K562 (cell line): ENCODE results near the gene GUCY2D. TPM values are rescaled to one million over a fixed set of nuclear protein-coding genes. Genes with fewer than 3 reads are reported as not detected.

Source experiments
- ARHGAP35 ChIP-seq: fragments of 450-650 bp; IDR thresholded peaks from 2 replicates; pipeline ENCODE4 v1.6.1; 2018; ENCODE audit not compliant: partially characterized antibody
- CBX5 ChIP-seq: IDR thresholded peaks from 2 replicates; pipeline ENCODE4 v1.6.1; 2014; ENCODE audit warnings: low read depth, borderline replicate concordance
- DEAF1 ChIP-seq: fragments of 450-650 bp; formaldehyde crosslinking; IDR thresholded peaks from 2 replicates; pipeline ENCODE4 v1.4.0; 2020; ENCODE audit warnings: mild to moderate bottlenecking, moderate library complexity
- DNMT1 ChIP-seq: fragments of 450-650 bp; IDR thresholded peaks from 2 replicates; pipeline ENCODE4 v1.6.1; 2016; ENCODE audit warnings: antibody characterized with exemption, mild to moderate bottlenecking
- ELK3 ChIP-seq: fragments of 450-650 bp; formaldehyde crosslinking; IDR thresholded peaks from 2 replicates; pipeline ENCODE4 v1.4.0; 2020; ENCODE audit warnings: mild to moderate bottlenecking
- HDAC3 ChIP-seq: fragments of 450-650 bp; IDR thresholded peaks from 2 replicates; pipeline ENCODE4 v1.6.1; 2018; ENCODE audit warnings: borderline replicate concordance, mild to moderate bottlenecking, moderate library complexity; ENCODE audit not compliant: partially characterized antibody
- ILF3 ChIP-seq: fragments of 450-650 bp; IDR thresholded peaks from 2 replicates; pipeline ENCODE4 v1.6.1; 2018; ENCODE audit warnings: antibody characterized with exemption, mild to moderate bottlenecking, moderate library complexity, borderline replicate concordance
- LARP7 ChIP-seq: fragments of 450-650 bp; IDR thresholded peaks from 2 replicates; pipeline ENCODE4 v1.6.1; 2016
- MNT ChIP-seq, 2 experiments: fragments of 450-650 bp; conservative IDR thresholded peaks; 2 replicates each; pipeline ENCODE4 v1.6.1; 2017; ENCODE audit warnings: mild to moderate bottlenecking in 2 of 2, moderate library complexity in 2 of 2
- MTA3 ChIP-seq: fragments of 450-650 bp; formaldehyde crosslinking; IDR thresholded peaks from 2 replicates; pipeline ENCODE4 v1.6.1; 2017; ENCODE audit warnings: mild to moderate bottlenecking, borderline replicate concordance
- NRF1 ChIP-seq, 2 experiments: fragments of 450-650 bp; IDR thresholded peaks in 1 of 2; conservative IDR thresholded peaks in 1 of 2; 2 replicates each; pipeline ENCODE4 v1.6.1; 2014; ENCODE audit warnings: mild to moderate bottlenecking in 2 of 2
- PTTG1 ChIP-seq: fragments of 450-650 bp; IDR thresholded peaks from 2 replicates; pipeline ENCODE4 v1.6.1; 2016; ENCODE audit warnings: low read depth, mild to moderate bottlenecking, missing genetic modification characterization, missing compliant biosample characterization
- RERE ChIP-seq: sonication (generic); formaldehyde crosslinking; IDR thresholded peaks from 2 replicates; pipeline ENCODE4 v1.8.0; 2023; ENCODE audit warnings: missing genetic modification reagents, mild to moderate bottlenecking, borderline replicate concordance
- SIX5 ChIP-seq, 2 experiments: IDR thresholded peaks; 2 replicates each; pipeline ENCODE4 v1.6.1; 2011; ENCODE audit warnings: low read length in 2 of 2, borderline replicate concordance in 1 of 2, low read depth in 1 of 2, mild to moderate bottlenecking in 1 of 2, moderate library complexity in 1 of 2; ENCODE audit not compliant: insufficient read depth in 1 of 2
- ZBTB9 ChIP-seq: fragments of 450-650 bp; formaldehyde crosslinking; IDR thresholded peaks from 2 replicates; pipeline ENCODE4 v1.4.0; 2020; ENCODE audit warnings: mild to moderate bottlenecking, moderate library complexity
- ZNF24 ChIP-seq: fragments of 450-650 bp; IDR thresholded peaks from 2 replicates; pipeline ENCODE4 v1.6.1; 2016
- ZNF57 ChIP-seq: fragments of 450-650 bp; formaldehyde crosslinking; IDR thresholded peaks from 2 replicates; pipeline ENCODE4 v1.4.0; 2020; ENCODE audit warnings: mild to moderate bottlenecking, moderate library complexity
- polyA plus RNA-seq, 8 experiments: library from polyadenylated mRNA; depleted of rRNA in 4 of 8; stranded (reverse) in 5 of 8; unstranded in 3 of 8; fragments of >200 nt; fragmentation: Nextera tagmentation in 2 of 8; fragmentation: Illumina TruSeq in 1 of 8; extraction: Ambion mirVana in 2 of 8; extraction: Trizol in 1 of 8; gene quantifications; 2 replicates each; pipeline versions ENCODE4 v1.2.1 to v1.2.3, GENCODE V29; 2011 to 2014; ENCODE audit warnings: inconsistent platforms in 1 of 8, missing spikeins in 1 of 8
- total RNA-seq, 7 experiments: library from RNA; depleted of rRNA in 6 of 7; stranded (reverse); fragments of >200 nt in 6 of 7; fragmentation: Illumina TruSeq in 2 of 7; extraction: Trizol in 2 of 7; gene quantifications; 2 replicates each; pipeline versions ENCODE4 v1.2.1 to v1.2.3, GENCODE V29; 2011 to 2021; ENCODE audit warnings: low replicate concordance in 1 of 7

Gene GUCY2D
- total and polyA plus RNA-seq, 9 of the 15 experiments (the other 6 are each of a cell fraction or from before 2014, with no cell fraction given): 0.05 TPM; not detected in 8

GRCh38 chr17:8057691-8058114 is 55.3 kb downstream of the GUCY2D start (continued):
- TF ChIP-seq MNT (conservative IDR thresholded peaks at IDR 0.05): peak in 1 of 2 experiments; percentile 83; a peak in 3 of 4 replicates
- TF ChIP-seq ELK3 (CRISPR knock-in tag): no peak
- peak; percentile 58 for TF ChIP-seq DEAF1 (CRISPR knock-in tag)
- no peak for TF ChIP-seq HDAC3
- TF ChIP-seq PTTG1 (tag): no peak
- no peak for TF ChIP-seq ZNF57 (CRISPR knock-in tag)
- no peak for TF ChIP-seq RERE
- no peak for TF ChIP-seq MTA3
- 0 out of 4 replicates have a peak, but pooled peaks of 1 of the 2 experiments have one; percentile 21 for TF ChIP-seq NRF1 (conservative IDR thresholded peaks at IDR 0.05 in 1 of 2, IDR thresholded peaks at IDR 0.05 in 1 of 2)
- TF ChIP-seq ZNF24: peak; percentile 93
- TF ChIP-seq CBX5: no peak
- TF ChIP-seq DNMT1: no peak
- TF ChIP-seq ILF3: no peak
- no peak for TF ChIP-seq ARHGAP35
- TF ChIP-seq LARP7: no peak
- TF ChIP-seq ZBTB9 (CRISPR knock-in tag): no peak
- TF ChIP-seq SIX5 (IDR thresholded peaks at IDR 0.05; ENCODE audit: borderline replicate concordance in 1 of 2, insufficient read depth in 1 of 2, low read depth in 1 of 2, low read length in 2 of 2): no peak
